HL-60/S4 treated with phorbol 12-myristate 13-acetate at 8.2 ng/mL for 4 days and 3 days (cell line): ENCODE data around the gene ZNF383.
"Not testable (repeated sequence)": the region's sequence is repeated elsewhere in the genome, so short reads cannot be mapped to it uniquely, and the experiment has no call there.

Experiments
- in situ Hi-C: fragments of 300-500 bp; cut with MboI; formaldehyde crosslinking; loops from 2 replicates; pipeline ENCODE4 v1.15.0; 2022; ENCODE audit warnings: low sequenced_read_pairs

Gene ZNF383

GRCh38 chr19:37292998-37293939, 75.3 kb downstream of the ZNF383 start:
- in situ Hi-C loops = not testable (repeated sequence)

GRCh38 chr19:37294246-37294645, 76.2 kb downstream of the ZNF383 start:
- in situ Hi-C loops = not testable (repeated sequence)
